Skeletal muscle tissue (tissue), 4 donors: ENCODE results near the gene AGAP6. TPM values are rescaled to one million over a fixed set of nuclear protein-coding genes. Genes with fewer than 3 reads are reported as not detected.
"Not testable (repeated sequence)": the region's sequence is repeated elsewhere in the genome, so short reads cannot be mapped to it uniquely, and the experiment has no call there.

Experiments used
- H3K27ac ChIP-seq: one replicate; pipeline ENCODE4 v1.7.0; 2013; ENCODE audit warnings: mild to moderate bottlenecking, low read depth, low read length, inconsistent platforms
- H3K27me3 ChIP-seq, 3 donors: one replicate each; pipeline ENCODE4 v1.7.0; 2013; ENCODE audit warnings: low read length in 3 of 3; ENCODE audit not compliant: control insufficient read depth in 3 of 3, insufficient read depth in 3 of 3
- H3K36me3 ChIP-seq, 3 donors: one replicate each; pipeline ENCODE4 v1.7.0; 2013; ENCODE audit warnings: low read length in 3 of 3; ENCODE audit not compliant: control insufficient read depth in 3 of 3, insufficient read depth in 3 of 3
- H3K4me1 ChIP-seq, 3 donors: one replicate each; pipeline ENCODE4 v1.7.0; 2013; ENCODE audit warnings: low read length in 3 of 3, mild to moderate bottlenecking in 3 of 3; ENCODE audit not compliant: control insufficient read depth in 3 of 3, insufficient read depth in 3 of 3
- H3K4me3 ChIP-seq, 3 donors: one replicate each; pipeline ENCODE4 v1.7.0; 2013; ENCODE audit warnings: low read length in 3 of 3
- H3K9ac ChIP-seq, 3 donors: one replicate each; pipeline ENCODE4 v1.7.0; 2013; ENCODE audit warnings: low read length in 3 of 3, mild to moderate bottlenecking in 3 of 3, moderate library complexity in 2 of 3, low read depth in 1 of 3
- H3K9me3 ChIP-seq, 3 donors: one replicate each; pipeline ENCODE4 v1.7.0; 2013; ENCODE audit warnings: low read length in 3 of 3; ENCODE audit not compliant: control insufficient read depth in 3 of 3
- total RNA-seq: library from RNA; depleted of rRNA; stranded (reverse); fragments of >200 nt; gene quantifications from one replicate; pipeline ENCODE4 v1.2.3, GENCODE V29; 2014
- donor health status: Osteomylitis.

AGAP6 gene
- total RNA-seq, 1 donor from 2014 or later, result 1.0 TPM

DNA sequence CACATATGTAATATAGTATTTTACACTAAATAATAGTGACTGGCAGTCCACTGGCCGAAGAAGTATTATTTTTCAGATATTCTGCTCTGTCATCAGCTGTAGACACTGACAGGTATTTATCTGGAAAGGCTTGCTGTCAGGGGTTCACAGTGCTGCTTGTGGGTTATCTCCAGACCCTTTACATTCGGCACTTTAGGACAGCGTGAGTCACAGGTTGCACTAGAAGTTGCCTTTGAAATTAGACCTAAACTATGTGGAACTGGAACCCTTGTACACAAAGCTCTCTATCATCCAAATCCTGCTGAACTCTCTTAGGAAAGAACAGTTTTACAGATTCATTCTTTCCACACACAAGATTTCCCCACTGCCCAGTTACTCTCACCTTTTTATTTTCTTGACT lies 16.1 kb upstream of the AGAP6 start:
- not testable (repeated sequence) for H3K4me1 ChIP-seq, H3K36me3 ChIP-seq, H3K27me3 ChIP-seq, H3K9me3 ChIP-seq, H3K27ac ChIP-seq, H3K9ac ChIP-seq, H3K4me3 ChIP-seq

DNA sequence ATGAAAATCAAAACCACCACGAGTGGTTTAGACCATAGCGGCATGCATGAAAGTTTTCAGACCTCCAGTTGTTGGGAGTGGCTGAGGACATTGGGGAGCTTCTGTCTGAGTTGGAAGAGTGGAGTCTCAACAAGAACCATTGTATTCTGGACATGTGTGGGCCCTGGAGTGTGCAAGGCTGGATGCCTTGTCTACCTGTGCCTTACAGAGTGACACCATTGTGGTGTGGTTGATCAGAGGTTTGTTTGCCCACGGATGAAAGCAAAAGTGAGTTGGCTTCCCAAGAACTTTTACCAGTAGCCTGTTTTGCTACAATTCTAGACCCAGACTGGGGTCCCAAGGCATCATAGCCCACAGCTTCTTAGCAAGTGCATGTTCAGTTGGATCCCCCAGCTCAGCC lies 10.4 kb upstream of the AGAP6 start:
- H3K4me3 ChIP-seq, H3K4me1 ChIP-seq, H3K9ac ChIP-seq, H3K27me3 ChIP-seq, H3K9me3 ChIP-seq, H3K36me3 ChIP-seq, H3K27ac ChIP-seq: not testable (repeated sequence)

DNA sequence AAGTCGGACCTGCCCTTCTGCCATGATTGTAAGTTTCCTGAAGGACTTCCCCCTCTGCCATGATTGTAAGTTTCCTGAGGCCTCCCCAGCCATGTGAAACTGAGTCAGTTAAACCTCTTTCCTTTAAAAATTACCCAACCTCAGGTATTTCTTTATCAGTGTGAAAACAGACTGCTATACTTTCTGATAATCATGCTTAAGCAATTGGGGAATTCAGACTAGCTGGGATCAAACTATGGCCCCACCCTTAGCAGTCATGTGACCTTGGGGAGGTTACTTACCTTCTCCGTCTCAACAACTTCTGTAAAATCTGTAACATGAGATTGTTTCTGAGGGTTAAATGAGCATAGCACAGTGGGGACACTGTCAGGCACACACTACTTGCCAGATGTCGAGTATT lies 999 bp upstream of the AGAP6 start:
- not testable (repeated sequence) for H3K36me3 ChIP-seq, H3K9ac ChIP-seq, H3K27me3 ChIP-seq, H3K4me3 ChIP-seq, H3K9me3 ChIP-seq, H3K4me1 ChIP-seq, H3K27ac ChIP-seq

- H3K36me3 ChIP-seq, H3K27ac ChIP-seq, H3K9ac ChIP-seq, H3K27me3 ChIP-seq, H3K4me3 ChIP-seq, H3K9me3 ChIP-seq, H3K4me1 ChIP-seq: not testable (repeated sequence)
Observed at GRCh38 chr10:49995321-49995720, 7.1 kb downstream of the AGAP6 start.

GRCh38 chr10:50014024-50014423 lies 25.8 kb downstream of the AGAP6 start:
- not testable (repeated sequence) for H3K4me1 ChIP-seq, H3K27ac ChIP-seq, H3K4me3 ChIP-seq, H3K36me3 ChIP-seq, H3K9ac ChIP-seq, H3K9me3 ChIP-seq, H3K27me3 ChIP-seq

DNA sequence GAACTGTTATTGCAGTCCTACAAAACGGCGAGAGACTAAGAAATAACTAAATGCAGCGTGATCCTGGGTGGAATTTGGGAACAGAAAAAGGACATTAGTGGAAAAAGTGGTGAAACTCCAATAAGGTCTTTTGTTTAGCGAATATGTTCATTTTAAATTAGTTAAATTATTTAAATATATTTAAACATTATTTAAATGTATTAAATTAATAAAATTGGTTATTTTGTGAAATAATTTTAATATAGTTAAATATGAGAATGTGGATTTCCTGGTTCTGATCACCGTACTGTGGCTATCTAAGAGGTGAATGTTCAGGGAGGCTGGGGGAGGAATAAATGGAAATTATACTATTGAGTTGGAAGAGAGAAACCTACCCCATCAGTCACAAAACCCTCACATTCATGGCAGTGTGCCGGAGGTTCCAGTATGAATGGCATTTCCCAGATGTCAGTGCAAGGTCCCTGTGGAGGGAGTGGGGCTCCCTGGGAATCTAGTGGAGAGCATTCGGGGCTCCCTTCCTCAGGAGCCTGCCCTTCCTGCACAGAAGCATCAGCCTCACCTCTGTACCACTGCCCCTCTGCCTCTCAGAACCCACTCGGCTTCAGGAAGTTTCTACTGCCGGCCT lies 27.5 kb downstream of the AGAP6 start:
- not testable (repeated sequence) for H3K9ac ChIP-seq, H3K27ac ChIP-seq, H3K27me3 ChIP-seq, H3K36me3 ChIP-seq, H3K4me3 ChIP-seq, H3K4me1 ChIP-seq, H3K9me3 ChIP-seq

- H3K36me3 ChIP-seq, H3K9ac ChIP-seq, H3K4me3 ChIP-seq: not testable (repeated sequence)
Observed at GRCh38 chr10:50016926-50017325, 28.7 kb downstream of the AGAP6 start.

GRCh38 chr10:50017646-50018045 lies 29.4 kb downstream of the AGAP6 start:
- not testable (repeated sequence) for H3K27ac ChIP-seq, H3K4me3 ChIP-seq, H3K4me1 ChIP-seq, H3K9ac ChIP-seq, H3K27me3 ChIP-seq, H3K36me3 ChIP-seq, H3K9me3 ChIP-seq

More at GRCh38 chr10:50016926-50017325, 28.7 kb downstream of the AGAP6 start:
- H3K27me3 ChIP-seq, H3K9me3 ChIP-seq, H3K27ac ChIP-seq, H3K4me1 ChIP-seq: not testable (repeated sequence)

- not testable (repeated sequence) for H3K36me3 ChIP-seq, H3K4me1 ChIP-seq, H3K9ac ChIP-seq, H3K27me3 ChIP-seq, H3K27ac ChIP-seq, H3K4me3 ChIP-seq, H3K9me3 ChIP-seq
Observed at GRCh38 chr10:50019279-50019678, 31.1 kb downstream of the AGAP6 start.

DNA sequence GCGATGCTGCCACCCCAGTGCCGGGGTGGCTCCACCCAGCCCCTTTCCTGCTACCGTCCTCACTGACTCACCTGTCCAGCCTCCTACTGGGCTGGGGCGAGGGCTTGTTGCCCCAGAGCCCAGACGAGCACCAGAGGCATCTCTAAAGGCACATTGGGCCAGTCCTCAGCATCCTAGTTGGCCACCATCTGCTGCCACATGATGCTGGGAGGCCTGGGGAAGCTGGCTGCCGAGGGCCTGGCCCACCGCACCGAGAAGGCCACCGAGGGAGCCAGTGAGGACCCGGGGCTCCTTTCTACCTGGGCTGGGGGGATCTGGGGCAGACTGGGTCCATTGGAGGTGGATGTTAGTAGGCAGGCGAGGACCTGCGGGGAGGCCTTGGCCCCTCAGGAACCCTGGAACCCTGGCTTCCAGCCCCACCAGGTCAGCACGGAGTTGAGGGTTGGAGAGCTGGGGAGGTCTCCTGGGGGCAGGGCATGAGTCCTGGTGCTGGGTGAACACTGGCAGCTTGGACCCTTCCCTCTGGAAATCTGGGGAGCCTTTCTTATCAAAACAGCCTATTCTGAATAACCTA lies 32.3 kb downstream of the AGAP6 start:
- not testable (repeated sequence) for H3K4me3 ChIP-seq, H3K9me3 ChIP-seq, H3K9ac ChIP-seq, H3K36me3 ChIP-seq, H3K27ac ChIP-seq, H3K27me3 ChIP-seq, H3K4me1 ChIP-seq

GRCh38 chr10:50021646-50022045 lies 33.4 kb downstream of the AGAP6 start:
- H3K4me1 ChIP-seq, result no peaks in the 10 kb centered on the region
- H3K9me3 ChIP-seq, result no peaks in the 10 kb centered on the region
- H3K27ac ChIP-seq, result no peak overlapping the region
- H3K4me3 ChIP-seq, result no peak overlapping the region
- H3K36me3 ChIP-seq, result no peaks in the 10 kb centered on the region
- H3K27me3 ChIP-seq, result peaks cover 12 to 20% (median 16%) of the 10 kb centered on the region in 3 donors
- no peak overlapping the region for H3K9ac ChIP-seq
